B cell (primary cell): Measurements from ENCODE around the gene PCYOX1L. TPM values are rescaled to one million over a fixed set of nuclear protein-coding genes. Genes with fewer than 3 reads are reported as not detected.

Source experiments
- ATAC-seq: fragments of 200-7000 bp; cut with Tn5 transposase; one replicate; pipeline ENCODE4 v1.10.0; 2021; ENCODE audit warnings: low read depth, mild to moderate bottlenecking, moderate number of reproducible peaks, moderate library complexity
- CTCF ChIA-PET: fragments of 350-600 bp; sonication (Branson Sonifier 250); formaldehyde crosslinking; loops from one replicate; lab custom pipeline; 2021; ENCODE audit warnings: antibody characterized with exemption, inconsistent platforms; lab: Charles Lee
- POLR2A ChIA-PET: fragments of 350-600 bp; sonication (Branson Sonifier 250); formaldehyde crosslinking; loops from one replicate; lab custom pipeline; 2021; ENCODE audit warnings: antibody characterized with exemption; lab: Charles Lee
- DNase-seq: peaks from one replicate; pipeline ENCODE4 v3.0.0; 2013
- H2AFZ ChIP-seq: 2 replicates; pipeline ENCODE4 v1.6.1; 2012; ENCODE audit warnings: mild to moderate bottlenecking, low read depth, low read length; ENCODE audit not compliant: insufficient read depth, poor library complexity, severe bottlenecking
- H3K27ac ChIP-seq, 2 donors: 1 replicate in 1 of 2; 2 replicates in 1 of 2; pipeline ENCODE4 v1.5.1; 2012 to 2013; ENCODE audit warnings: low read length in 2 of 2, mild to moderate bottlenecking in 2 of 2, moderate library complexity in 1 of 2
- H3K27me3 ChIP-seq, 4 experiments: fragments of 200-600 bp in 1 of 4; sonication (generic) in 1 of 4; replicated peaks in 1 of 4; 1 replicate in 2 of 4; 2 replicates in 2 of 4; pipeline versions ENCODE4 v1.6.1 to v1.7.0; 2013 to 2016; ENCODE audit warnings: low read length in 3 of 4, mild to moderate bottlenecking in 2 of 4, mixed read lengths in 1 of 4, moderate library complexity in 1 of 4; ENCODE audit not compliant: insufficient read depth in 4 of 4, control insufficient read depth in 3 of 4; ENCODE audit errors: control extremely low read depth in 1 of 4
- H3K36me3 ChIP-seq, 2 experiments: replicated peaks in 1 of 2; 1 replicate in 1 of 2; 2 replicates in 1 of 2; pipeline versions ENCODE4 v1.6.1 to v1.7.1; 2013; ENCODE audit warnings: low read length in 1 of 2; ENCODE audit not compliant: insufficient read depth in 2 of 2, control insufficient read depth in 1 of 2; ENCODE audit errors: control extremely low read depth in 1 of 2, extremely low read depth in 1 of 2
- H3K4me1 ChIP-seq, 2 donors: fragments of 200-600 bp in 1 of 2; sonication (generic) in 1 of 2; 1 replicate in 1 of 2; 2 replicates in 1 of 2; pipeline versions ENCODE4 v1.5.1 to v1.6.1; 2013 to 2017; ENCODE audit warnings: low read length in 2 of 2; ENCODE audit not compliant: control insufficient read depth in 2 of 2, insufficient read depth in 2 of 2
- H3K4me2 ChIP-seq: replicated peaks from 2 replicates; pipeline ENCODE3; 2012; ENCODE audit warnings: mild to moderate bottlenecking, low read depth, low read length; ENCODE audit not compliant: poor library complexity, severe bottlenecking
- H3K4me3 ChIP-seq, 5 experiments: fragments of 200-600 bp in 1 of 5; sonication (generic) in 1 of 5; 1 replicate in 3 of 5; 2 replicates in 2 of 5; pipeline versions ENCODE4 v1.5.1 to v1.7.0; 2011 to 2016; ENCODE audit warnings: low read length in 4 of 5, mild to moderate bottlenecking in 4 of 5, low read depth in 2 of 5, control low read depth in 1 of 5, moderate library complexity in 1 of 5; ENCODE audit not compliant: insufficient read depth in 1 of 5; ENCODE audit errors: control extremely low read depth in 1 of 5, extremely low read depth in 1 of 5
- H3K79me2 ChIP-seq: fragments of 200-600 bp; sonication (generic); one replicate; pipeline ENCODE4 v1.6.0; 2016; ENCODE audit warnings: low read length; ENCODE audit not compliant: control insufficient read depth, insufficient read depth
- H3K9ac ChIP-seq: fragments of 200-600 bp; sonication (generic); 2 replicates; pipeline ENCODE4 v1.6.1; 2017; ENCODE audit warnings: mild to moderate bottlenecking, low read length, moderate library complexity
- H3K9me3 ChIP-seq, 3 donors: one replicate each; pipeline versions ENCODE4 v1.6.1 to v1.7.1; 2013; ENCODE audit warnings: low read length in 2 of 3; ENCODE audit not compliant: control insufficient read depth in 2 of 3, insufficient read depth in 1 of 3; ENCODE audit errors: control extremely low read depth in 1 of 3
- H4K20me1 ChIP-seq: 2 replicates; pipeline ENCODE4 v1.6.0; 2012; ENCODE audit warnings: mild to moderate bottlenecking, low read length; ENCODE audit not compliant: insufficient read depth, control insufficient read depth, poor library complexity, severe bottlenecking
- H3K27ac Mint-ChIP-seq: one replicate; pipeline ENCODE4 v1.8.0; 2021; ENCODE audit warnings: mixed read lengths
- H3K27me3 Mint-ChIP-seq: one replicate; pipeline ENCODE4 v1.8.0; 2021; ENCODE audit warnings: mixed read lengths
- H3K4me1 Mint-ChIP-seq: one replicate; pipeline ENCODE4 v1.8.0; 2021; ENCODE audit warnings: mixed read lengths
- H3K4me3 Mint-ChIP-seq: one replicate; pipeline ENCODE4 v1.8.0; 2021; ENCODE audit warnings: mixed read lengths
- H3K9me3 Mint-ChIP-seq: one replicate; pipeline ENCODE4 v1.8.0; 2022; ENCODE audit warnings: mixed read lengths; ENCODE audit not compliant: insufficient read depth
- CTCF ChIP-seq: fragments of 200-600 bp; IDR thresholded peaks from one replicate; pipeline ENCODE4 v1.8.0; 2022; ENCODE audit warnings: antibody characterized with exemption, mild to moderate bottlenecking
- EZH2 ChIP-seq: IDR thresholded peaks from 2 replicates; pipeline ENCODE4 v1.6.1; 2012; ENCODE audit warnings: borderline replicate concordance, low read depth, mild to moderate bottlenecking, moderate library complexity, low read length; ENCODE audit not compliant: insufficient read depth, poor library complexity, severe bottlenecking
- WGBS: methylation state at CpG from one replicate; pipeline ENCODE4 v1.1.5; 2013; ENCODE audit warnings: missing lambda C conversion rate; ENCODE audit not compliant: insufficient coverage; 5-methylcytosine and 5-hydroxymethylcytosine counted together
- intact Hi-C: fragments of 100-400 bp; cut with micrococcal nuclease; formaldehyde crosslinking; loops from one replicate; pipeline ENCODE4 v1.10.0; 2022
- polyA plus RNA-seq: library from polyadenylated mRNA; depleted of rRNA; stranded (reverse); fragments of >200 nt; gene quantifications from 2 replicates; pipeline ENCODE4 v1.2.3, GENCODE V29; 2012
- total RNA-seq, 2 donors: library from RNA; stranded (reverse); fragments of 120-200 nt in 1 of 2; gene quantifications; 1 replicate in 1 of 2; 2 replicates in 1 of 2; pipeline versions ENCODE4 v1.2.3 to v1.2.4, GENCODE V29; 2013 to 2022

Gene PCYOX1L
- total and polyA plus RNA-seq, 2 donors (not counting 1 experiment from before 2014, with no cell fraction given): 11.7 to 19.4 TPM

GRCh38 chr5:149376104-149376503, 18.3 kb downstream of the PCYOX1L start:
- Mint-ChIP-seq H3K9me3 (no peaks in the 10 kb centered on the region), H3K27me3 (no peaks in the 10 kb centered on the region), H3K27ac (no peak overlapping the region), H3K4me1 (peaks cover 4% of the 10 kb centered on the region), H3K4me3 (no peak overlapping the region)
- no peak overlapping the region for H3K4me3 ChIP-seq
- POLR2A ChIA-PET: no interaction called here
- no peak overlapping the region for H3K4me2 ChIP-seq
- TF ChIP-seq EZH2 (no peak), CTCF (no peak)
- peaks cover 0 to 3% (median 0%) of the 10 kb centered on the region in 3 donors for H3K9me3 ChIP-seq
- H3K27ac ChIP-seq: no peak overlapping the region
- CTCF ChIA-PET: interaction anchor here (0.8 to 3.1 kb wide), 4 partner anchors 59 to 1102 kb away, joined by 3 to 10 read pairs (median 3); no protein-coding TSS in a partner anchor
- no peaks in the 10 kb centered on the region for H4K20me1 ChIP-seq
- H3K9ac ChIP-seq: no peak overlapping the region
- no peaks in the 10 kb centered on the region for H3K4me1 ChIP-seq
- ATAC-seq: no peak
- no peaks in the 10 kb centered on the region for H3K27me3 ChIP-seq
- no peak for DNase-seq
- no peak overlapping the region for H2AFZ ChIP-seq
- no peaks in the 10 kb centered on the region for H3K36me3 ChIP-seq
- H3K79me2 ChIP-seq: no peaks in the 10 kb centered on the region
- intact Hi-C loops: no loop called here
- 96% methylated on average over 9 of the region's 12 CpGs for WGBS

- intact Hi-C loops: no loop called here
- WGBS: 92% methylated on average over 6 of the region's 7 CpGs
These were observed 19.0 kb downstream of the PCYOX1L start for GRCh38 chr5:149376711-149377447.

More at GRCh38 chr5:149376711-149377447, 19.0 kb downstream of the PCYOX1L start:
- Histone ChIP-seq H3K4me3 (no peak overlapping the region), H3K27me3 (no peaks in the 10 kb centered on the region), H3K4me1 (peaks cover 0 to 3% of the 10 kb centered on the region in 2 donors), H3K9me3 (peaks cover 0 to 3% (median 0%) of the 10 kb centered on the region in 3 donors), H3K27ac (no peak overlapping the region), H4K20me1 (no peaks in the 10 kb centered on the region), H3K4me2 (no peak overlapping the region), H3K79me2 (no peaks in the 10 kb centered on the region), H3K9ac (no peak overlapping the region), H3K36me3 (no peaks in the 10 kb centered on the region), H2AFZ (no peak overlapping the region)
- H3K9me3 Mint-ChIP-seq: no peaks in the 10 kb centered on the region
- no peak overlapping the region for H3K4me3 Mint-ChIP-seq
- H3K4me1 Mint-ChIP-seq: peaks cover under 1% of the 10 kb centered on the region
- CTCF ChIA-PET: interaction anchor here (0.8 to 3.1 kb wide), 3 partner anchors 60 to 1101 kb away, joined by 3 to 10 read pairs (median 3); no protein-coding TSS in a partner anchor
- TF ChIP-seq CTCF: no peak
- TF ChIP-seq EZH2: no peak
- H3K27me3 Mint-ChIP-seq: no peaks in the 10 kb centered on the region
- no peak for DNase-seq
- no peak for ATAC-seq
- H3K27ac Mint-ChIP-seq: no peak overlapping the region
- POLR2A ChIA-PET: no interaction called here
